ENCODE data around the gene CREM.

Gene CREM

GRCh38 chr10:35244549-35244948 is 117.9 kb downstream of the CREM start:
- FAIRE-seq: no peak
- no peak for TF ChIP-seq CTCF (IDR thresholded peaks at IDR 0.05; ENCODE audit: insufficient read depth, missing control alignments)

DNA sequence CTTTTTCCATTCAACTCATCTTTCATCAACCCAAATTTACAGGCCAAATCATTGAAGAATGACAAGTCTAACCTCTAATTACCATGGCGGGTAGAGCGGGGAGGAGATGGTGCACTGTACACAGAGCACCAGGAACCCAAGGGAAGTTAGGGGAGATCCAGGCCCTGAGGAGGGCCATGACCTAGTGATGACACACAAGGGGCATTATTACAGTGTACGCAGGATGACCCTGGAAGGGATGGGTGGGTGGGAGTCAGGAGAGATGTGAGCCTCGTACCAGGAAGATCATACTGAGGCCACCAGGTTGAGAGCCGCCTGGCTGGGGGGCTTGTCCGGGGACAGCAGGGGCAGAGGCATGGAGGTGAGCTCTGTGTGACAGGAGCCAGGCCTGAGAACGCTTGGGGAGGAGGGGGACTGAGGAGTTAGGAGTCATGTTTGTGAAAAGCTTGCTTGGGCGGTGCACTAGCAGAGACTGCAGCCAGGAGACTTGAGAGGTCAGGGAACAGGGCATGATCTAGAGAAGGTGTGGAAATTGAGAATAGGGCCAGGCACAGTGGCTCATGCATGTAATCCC is 120.2 kb downstream of the CREM start:
- no peak for FAIRE-seq
- no peak for TF ChIP-seq CTCF (IDR thresholded peaks at IDR 0.05; ENCODE audit: insufficient read depth, missing control alignments)
- DNase-seq (ENCODE audit: insufficient read length, low spot score): no peak

More at GRCh38 chr10:35244549-35244948, 117.9 kb downstream of the CREM start:
- DNase-seq (ENCODE audit: insufficient read length, low spot score): no peak

DNA sequence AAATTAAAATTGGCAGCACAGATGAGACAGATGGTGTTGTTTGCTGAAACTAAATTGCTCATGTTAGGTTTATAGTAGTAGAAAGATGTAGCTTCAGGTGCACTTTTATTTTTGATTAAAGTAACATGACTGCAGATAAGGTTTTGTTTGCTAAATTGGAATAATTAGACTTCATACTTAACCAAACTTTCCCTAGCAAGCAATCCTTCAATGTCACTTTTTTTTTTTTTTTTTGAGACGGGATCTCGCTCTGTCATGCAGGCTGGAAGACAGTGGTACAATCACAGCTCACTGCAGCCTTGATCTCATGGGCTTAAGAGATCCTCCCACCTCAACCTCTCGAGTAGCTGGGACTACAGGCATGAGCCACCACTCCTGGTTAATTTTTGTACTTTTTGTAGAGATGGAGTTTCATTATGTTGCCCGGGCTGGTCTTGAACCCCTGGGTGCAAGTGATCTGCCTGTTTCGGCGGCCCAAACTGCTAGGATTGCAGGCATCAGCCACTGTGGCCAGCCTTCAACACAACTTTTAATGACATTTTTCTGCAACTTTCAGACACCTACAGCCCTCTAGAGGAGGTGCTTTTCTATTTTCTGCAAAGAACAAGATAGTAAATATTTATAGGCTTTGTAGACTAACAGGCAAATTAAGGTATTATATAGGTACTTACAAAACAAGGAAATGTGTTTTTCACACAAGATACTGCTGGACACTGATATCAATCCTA is 124.9 kb downstream of the CREM start:
- no peak for TF ChIP-seq CTCF (IDR thresholded peaks at IDR 0.05; ENCODE audit: insufficient read depth, missing control alignments)
- DNase-seq (ENCODE audit: insufficient read length, low spot score) (no peak), FAIRE-seq (no peak)

- no peak for TF ChIP-seq CTCF (IDR thresholded peaks at IDR 0.05; ENCODE audit: insufficient read depth, missing control alignments)
- no peak for FAIRE-seq
Observed at GRCh38 chr10:35257057-35257983, 130.7 kb downstream of the CREM start.

DNA sequence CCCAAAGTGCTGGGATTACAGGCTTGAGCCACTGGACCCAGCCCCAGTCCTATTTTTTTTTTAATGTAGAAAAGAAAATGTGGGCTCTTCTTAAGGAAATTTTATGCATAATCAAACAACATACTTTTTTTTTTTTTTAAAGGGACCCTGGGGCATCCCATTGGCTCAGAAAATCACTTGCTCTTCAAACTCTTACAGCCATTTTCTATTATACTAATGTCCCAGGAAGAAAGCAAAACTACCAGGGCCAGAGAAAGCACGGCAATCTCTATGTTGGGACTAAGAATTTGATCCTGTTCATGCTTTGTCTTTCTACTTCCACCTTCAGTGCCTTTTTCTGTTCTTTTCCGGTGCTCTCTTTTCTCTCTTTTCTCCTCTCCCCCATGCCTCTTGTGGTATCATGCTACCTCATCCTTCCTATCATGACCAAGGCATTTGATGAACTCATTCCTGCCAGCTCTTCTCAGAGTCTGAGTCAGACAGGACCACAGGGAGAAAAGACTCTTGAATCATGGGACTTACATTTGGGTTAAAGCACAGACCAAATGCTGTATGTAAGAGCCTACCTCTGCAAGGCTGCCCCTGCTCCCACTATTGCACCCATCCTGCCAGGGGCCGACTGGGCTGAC is 133.2 kb downstream of the CREM start:
- no peak for TF ChIP-seq CTCF (IDR thresholded peaks at IDR 0.05; ENCODE audit: insufficient read depth, missing control alignments)
- no peak for FAIRE-seq
- no peak for DNase-seq (ENCODE audit: insufficient read length, low spot score)

More at GRCh38 chr10:35257057-35257983, 130.7 kb downstream of the CREM start:
- DNase-seq (ENCODE audit: insufficient read length, low spot score): no peak

- FAIRE-seq (no peak), DNase-seq (ENCODE audit: insufficient read length, low spot score) (no peak)
- no peak for TF ChIP-seq CTCF (IDR thresholded peaks at IDR 0.05; ENCODE audit: insufficient read depth, missing control alignments)
Observed at GRCh38 chr10:35262436-35262835, 135.8 kb downstream of the CREM start.

Data from D721Med (cell line).